HG03095 (cell line): ENCODE measurements around the gene CAPN11.

Experiments used
- ATAC-seq: cut with Tn5 transposase; IDR thresholded peaks from one replicate; pipeline ENCODE4 v1.9.1; 2021; ENCODE audit warnings: moderate library complexity; ENCODE audit not compliant: unreplicated experiment

Gene CAPN11

DNA sequence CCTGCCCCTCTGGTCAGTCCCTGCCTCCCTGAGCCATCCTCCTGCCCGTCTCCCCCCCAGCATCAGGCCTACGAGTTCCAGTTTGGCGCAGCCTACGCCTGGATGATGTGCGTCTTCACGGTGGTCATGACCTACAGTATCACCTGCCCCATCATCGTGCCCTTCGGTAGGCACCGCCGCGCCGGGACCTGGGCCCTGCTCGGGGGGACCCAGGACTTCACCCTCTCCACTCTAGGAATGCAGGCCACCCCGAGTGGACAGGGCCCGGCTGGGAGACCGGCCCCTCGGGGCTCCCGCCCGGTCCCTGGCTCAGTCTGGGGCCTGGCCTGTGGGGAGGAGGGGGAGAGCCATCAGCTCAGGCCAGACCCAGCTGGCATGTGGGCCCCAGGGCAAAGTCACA, 6.1 kb upstream of the CAPN11 start:
- no peak for ATAC-seq

DNA sequence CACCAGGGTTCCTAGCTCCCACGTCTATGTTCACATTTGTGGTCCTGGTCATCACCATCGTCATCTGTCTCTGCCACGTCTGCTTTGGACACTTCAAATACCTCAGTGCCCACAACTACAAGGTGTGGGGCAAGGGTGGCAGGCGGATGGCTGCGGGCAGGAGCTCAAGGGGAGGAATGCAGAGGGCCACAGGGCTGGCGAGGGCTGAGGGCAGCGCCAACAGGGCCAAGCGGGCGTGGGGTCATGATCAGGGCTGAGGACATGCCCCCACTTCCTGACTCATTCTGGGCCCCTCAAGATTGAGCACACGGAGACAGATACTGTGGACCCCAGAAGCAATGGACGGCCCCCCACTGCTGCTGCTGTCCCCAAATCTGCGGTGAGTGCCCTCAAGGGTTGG, 4.6 kb upstream of the CAPN11 start:
- ATAC-seq, result no peak

DNA sequence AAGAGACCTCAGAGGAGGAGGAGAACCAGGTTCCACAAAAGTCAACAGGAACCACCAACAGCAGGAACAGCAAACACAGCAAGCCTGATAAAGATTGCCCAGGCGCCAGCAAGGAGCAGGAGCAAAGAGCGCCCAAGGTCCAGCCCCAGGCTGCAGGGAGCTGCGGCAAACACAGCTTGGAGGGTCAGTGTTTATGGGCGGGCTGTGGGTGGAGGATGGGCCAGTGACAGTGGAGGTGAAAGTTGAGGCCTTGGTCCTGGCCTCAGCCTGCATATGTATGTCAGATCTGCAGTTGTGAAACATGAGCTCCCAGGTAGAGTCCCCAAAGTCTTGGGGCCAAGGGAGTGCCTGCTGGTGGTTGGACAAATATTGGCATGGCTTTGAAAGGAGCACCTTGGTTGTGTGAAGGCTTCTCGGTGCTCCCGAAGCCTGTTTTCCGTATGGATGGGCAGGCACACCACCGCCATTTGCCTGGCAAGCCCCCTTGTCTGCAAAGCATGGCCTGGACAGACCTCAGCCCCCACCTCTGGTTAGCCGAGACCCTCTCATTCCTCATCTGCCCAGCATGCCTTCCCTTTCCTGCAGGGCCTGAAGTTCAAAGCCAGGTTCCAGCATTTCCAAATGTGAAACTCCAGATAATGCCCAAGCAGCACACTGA, 2.0 kb upstream of the CAPN11 start:
- no peak for ATAC-seq

DNA sequence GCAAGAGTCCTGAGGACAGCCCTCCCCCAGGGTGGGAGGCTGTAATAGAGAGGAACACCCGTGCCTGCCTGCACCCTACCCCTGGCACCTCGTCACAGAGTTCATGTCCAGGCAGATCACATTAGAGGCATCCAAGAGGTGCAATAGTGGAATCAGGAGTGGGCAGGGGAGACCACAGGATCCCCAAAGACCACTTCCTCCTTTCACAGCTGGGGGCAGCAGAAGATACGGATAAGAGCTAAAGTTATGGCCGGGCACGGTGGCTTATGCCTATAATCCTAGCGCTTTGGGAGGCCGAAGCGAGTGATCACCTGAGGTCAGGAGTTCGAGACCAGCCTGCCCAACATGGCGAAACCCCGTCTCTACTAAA, 1.5 kb upstream of the CAPN11 start:
- ATAC-seq, result no peak

DNA sequence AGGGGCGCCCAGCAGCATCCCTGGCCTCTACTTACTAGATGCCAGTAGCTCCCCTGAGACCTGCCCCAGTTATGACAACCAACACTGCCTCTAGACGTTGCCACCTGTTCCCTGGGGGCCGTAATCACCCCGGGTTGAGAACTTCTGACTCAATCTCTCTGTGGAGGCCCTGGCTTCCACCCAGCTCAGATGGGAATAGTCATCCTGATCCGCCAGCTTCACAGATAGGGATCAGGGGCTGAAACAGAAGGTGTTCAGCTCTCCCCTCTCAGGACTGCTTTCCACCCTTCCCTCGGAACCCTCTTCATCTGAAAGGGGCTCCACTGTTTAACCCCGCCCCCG, 3.3 kb downstream of the CAPN11 start:
- no peak for ATAC-seq

DNA sequence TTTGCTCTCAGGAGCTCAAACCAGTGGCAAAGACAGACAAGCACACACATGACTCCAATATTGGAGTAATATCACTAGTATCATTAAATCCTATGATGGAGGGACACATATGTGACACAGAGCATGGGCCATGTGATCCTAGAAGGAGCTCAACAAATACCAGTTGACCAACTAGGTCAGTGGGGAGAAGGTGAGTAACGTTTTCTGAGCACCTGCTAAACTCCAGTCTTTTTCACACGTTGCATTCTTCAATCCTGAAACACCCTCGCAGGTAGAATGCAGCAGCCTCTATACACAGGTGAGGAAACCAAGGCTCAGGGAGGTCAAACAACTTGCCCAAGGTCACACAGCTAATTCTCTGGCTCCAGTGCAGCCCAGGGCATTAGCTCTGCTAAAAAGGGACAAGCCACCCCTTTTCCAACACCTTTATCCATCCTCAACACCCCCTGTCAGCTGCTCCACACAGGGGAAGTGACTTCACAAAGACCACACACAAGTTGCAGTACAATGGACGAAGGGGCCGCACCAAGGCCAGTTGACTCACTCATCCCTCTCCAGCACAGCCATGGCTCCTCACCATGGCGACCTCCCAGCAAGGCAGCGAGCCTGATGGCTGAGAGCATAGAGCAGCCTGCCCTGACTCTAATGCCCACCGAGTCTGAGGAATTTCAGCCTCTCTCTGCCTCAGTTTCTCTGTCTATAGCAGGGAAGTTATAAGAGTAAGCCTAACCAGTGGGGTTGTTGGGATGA, 4.4 kb downstream of the CAPN11 start:
- ATAC-seq, result no peak

DNA sequence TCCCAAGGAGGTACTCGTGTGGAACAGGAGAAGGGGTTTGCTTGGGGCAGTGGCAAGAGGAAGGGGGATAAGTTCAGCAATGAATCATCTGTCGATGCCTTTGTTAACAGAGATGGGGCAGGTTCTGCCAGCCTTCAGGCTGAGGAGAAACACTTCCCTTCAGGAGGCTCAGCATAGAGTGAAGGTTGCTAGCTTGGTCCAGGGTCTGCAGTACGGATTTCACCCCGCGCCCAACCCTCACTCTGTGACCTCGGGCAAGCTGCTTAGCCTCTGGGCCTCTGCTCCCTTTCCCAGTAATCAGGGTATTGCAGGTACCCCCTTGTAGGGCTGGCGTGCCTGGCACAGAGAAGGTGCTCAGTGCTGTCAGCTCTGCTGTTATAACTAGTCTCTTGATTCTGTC, 7.5 kb downstream of the CAPN11 start:
- ATAC-seq, result no peak

DNA sequence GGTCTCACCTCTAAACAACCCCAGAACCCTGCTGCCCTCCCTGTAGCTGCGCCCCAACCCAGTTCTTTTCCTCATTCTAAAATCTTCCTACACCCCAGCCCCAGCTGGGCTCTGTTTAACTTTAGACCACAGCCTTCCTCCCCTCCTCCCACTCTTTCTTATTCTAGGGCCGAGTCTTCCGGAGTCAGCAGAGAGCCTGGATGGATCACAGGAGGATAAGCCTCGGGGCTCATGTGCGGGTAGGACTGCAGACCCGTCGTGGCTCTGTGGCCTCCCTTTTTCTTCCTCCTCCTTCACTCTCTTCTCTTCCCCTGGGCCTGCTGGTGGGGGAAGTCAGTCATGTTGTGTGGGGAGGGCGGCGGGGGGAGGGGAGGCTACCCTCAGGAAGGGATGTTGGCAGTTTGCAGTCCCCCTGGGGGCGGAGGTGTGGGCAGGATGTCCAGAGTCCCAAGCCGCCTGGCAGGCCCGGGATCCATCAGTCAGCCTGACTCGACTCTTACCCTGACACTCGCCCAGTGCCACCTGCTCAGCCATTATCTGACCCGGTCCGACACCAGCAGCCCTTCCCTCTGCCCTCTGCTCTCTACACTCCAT, 8.1 kb downstream of the CAPN11 start:
- ATAC-seq, result no peak

DNA sequence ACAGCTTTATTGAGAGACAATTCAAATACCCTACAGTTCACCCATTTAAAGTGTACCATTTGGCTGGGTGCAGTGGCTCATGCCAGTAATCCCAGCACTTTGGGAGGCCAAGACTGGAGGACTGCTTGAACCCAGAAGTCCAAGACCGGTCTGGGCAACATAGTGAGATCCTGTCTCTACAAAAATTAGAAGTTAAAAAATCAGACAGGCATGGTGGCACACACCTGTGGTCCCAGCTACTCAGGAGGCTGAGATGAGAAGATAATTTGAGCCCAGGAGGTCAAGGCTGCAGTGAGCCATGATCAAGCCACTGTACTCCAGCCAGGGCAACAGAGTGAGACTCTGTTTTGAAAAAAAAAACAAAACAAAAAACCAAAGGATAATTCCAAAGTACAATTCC, 8.9 kb downstream of the CAPN11 start:
- ATAC-seq, result no peak

DNA sequence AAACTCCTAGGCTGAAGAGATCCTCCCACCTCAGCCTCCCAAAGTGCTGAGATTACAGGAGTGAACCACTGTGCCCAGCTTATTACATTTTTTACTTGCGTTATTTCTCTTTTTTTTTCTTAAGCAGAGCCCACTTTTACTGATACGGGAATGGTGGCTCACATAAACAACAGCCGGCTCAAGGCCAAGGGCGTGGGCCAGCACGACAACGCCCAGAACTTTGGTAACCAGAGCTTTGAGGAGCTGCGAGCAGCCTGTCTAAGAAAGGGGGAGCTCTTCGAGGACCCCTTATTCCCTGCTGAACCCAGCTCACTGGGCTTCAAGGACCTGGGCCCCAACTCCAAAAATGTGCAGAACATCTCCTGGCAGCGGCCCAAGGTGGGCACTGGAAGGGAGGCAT, 10.5 kb downstream of the CAPN11 start:
- ATAC-seq, result no peak

DNA sequence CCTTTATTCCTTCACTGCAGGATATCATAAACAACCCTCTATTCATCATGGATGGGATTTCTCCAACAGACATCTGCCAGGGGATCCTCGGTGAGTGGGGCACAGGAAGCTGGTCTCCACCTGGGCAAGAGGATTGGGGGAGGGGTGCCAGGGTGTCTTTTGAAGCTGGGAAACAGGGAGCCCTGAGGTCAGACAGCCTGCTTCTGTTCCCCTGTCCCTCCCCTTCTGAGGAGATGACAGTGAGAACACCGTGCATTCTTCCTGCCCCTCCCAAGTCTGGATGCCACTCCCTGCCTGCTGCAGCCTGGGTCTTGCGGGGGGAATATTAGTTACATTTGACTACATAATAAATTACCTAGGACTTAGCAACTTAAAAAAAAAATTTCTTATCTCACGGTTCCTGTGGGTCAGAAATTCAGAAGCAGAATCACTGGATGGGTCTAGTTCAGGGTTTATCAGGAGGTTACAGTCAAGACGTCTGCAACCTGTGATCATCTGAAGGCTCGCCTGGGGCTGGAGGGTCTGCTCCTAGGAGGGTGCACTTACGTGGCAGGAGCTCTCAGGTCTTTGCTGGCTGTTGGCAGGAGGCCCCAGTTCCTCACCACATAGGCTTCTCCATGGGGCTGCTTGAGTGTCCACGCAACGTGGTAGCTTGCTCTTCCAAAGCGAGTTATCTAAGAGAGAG, 11.4 kb downstream of the CAPN11 start:
- no peak for ATAC-seq

DNA sequence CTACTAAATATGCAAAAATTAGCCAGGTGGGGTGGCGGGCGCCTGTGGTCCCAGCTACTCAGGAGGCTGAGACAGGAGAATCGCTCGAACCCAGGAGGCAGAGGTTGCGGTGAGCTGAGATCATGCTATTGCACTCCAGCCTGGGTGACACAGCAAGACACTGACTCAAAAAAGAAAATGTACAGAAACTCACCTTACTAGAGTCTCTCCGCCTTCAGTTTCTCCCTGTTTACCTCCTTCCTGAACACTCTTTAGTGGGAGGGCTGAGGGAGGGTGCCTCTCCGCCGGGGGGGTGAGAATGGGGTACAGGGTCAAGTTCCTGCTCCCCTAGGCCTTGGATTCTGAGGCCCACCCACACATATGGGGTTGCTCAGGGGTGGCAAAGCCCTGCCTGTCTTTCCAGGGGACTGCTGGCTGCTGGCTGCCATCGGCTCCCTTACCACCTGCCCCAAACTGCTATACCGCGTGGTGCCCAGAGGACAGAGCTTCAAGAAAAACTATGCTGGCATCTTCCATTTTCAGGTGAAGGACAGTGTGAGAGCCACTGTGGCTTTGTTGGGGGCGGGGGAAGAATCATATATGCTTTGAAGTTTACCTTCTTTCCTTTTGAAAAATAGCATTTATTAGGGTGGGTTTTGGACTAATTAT, 13.4 kb downstream of the CAPN11 start:
- ATAC-seq, result no peak

DNA sequence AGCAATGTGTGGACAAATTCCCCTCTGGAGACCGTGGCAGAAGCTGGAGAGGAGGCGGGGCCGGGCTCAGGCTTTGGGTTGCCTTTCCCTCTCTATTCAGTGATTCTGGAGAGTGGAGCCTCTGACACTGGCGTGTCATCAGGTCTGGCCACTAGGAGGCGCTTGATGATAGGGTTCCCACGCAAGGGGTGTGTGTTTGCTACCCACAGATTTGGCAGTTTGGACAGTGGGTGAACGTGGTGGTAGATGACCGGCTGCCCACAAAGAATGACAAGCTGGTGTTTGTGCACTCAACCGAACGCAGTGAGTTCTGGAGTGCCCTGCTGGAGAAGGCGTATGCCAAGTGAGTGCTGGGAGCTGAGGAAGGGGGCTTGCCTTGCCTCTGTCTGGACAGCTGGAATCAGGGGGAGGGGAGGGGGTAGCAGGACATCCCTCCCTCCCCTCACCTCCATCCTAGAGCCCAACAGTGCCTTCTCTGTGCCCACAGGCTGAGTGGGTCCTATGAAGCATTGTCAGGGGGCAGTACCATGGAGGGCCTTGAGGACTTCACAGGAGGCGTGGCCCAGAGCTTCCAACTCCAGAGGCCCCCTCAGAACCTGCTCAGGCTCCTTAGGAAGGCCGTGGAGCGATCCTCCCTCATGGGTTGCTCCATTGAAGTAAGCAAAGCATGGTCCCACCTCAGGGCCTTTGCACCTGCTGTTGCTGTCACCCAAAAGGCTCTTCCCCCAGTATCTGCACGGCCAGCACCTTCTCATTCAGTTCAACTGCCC, 14.3 kb downstream of the CAPN11 start:
- peak; percentile 48 for ATAC-seq

DNA sequence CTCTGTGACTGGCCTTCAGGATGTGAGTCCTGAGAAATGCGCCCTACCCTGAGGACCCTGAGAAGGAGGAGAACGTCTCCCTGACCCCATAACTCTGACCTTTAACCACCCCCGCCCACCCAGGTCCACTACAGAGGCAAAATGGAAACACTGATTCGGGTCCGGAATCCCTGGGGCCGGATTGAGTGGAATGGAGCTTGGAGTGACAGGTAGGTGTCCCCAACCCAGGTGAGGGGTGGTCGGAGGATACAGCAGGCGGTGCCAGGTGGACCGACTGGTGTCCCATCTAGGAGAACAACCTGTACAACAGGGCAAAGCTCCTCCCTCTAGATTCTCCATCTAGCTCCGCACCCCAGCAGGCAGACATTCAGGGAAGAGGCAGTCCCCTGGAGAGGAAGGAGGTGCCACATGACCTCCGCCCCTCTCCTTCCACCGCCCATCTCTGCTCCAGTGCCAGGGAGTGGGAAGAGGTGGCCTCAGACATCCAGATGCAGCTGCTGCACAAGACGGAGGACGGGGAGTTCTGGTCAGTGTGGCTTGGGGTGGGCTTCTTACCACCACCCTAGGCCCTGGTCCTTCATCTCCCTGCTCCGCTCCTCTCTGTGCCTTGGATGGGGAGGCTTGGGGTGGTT, 17.6 kb downstream of the CAPN11 start:
- ATAC-seq, result no peak

DNA sequence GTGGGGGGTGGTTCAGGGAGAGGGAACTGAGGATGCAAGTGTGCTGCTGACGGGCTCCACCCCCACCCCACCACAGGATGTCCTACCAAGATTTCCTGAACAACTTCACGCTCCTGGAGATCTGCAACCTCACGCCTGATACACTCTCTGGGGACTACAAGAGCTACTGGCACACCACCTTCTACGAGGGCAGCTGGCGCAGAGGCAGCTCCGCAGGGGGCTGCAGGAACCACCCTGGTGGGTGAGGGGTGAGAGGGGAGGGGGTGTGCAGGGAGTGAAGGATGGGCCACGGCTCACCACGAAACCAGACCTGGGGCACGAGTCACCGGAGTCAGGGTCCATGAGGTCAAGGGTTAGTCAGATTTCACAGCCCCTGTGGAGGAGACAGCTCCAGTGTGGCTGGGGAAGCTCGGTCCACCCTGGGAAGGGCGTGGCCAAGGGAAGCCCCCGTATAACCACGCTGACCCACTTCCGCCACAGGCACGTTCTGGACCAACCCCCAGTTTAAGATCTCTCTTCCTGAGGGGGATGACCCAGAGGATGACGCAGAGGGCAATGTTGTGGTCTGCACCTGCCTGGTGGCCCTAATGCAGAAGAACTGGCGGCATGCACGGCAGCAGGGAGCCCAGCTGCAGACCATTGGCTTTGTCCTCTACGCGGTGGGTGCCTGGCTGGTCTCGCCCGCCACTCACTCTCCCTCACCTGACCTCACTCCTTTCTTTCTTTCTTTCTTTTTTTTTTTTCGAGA, 18.3 kb downstream of the CAPN11 start:
- ATAC-seq, result peak; percentile 54

DNA sequence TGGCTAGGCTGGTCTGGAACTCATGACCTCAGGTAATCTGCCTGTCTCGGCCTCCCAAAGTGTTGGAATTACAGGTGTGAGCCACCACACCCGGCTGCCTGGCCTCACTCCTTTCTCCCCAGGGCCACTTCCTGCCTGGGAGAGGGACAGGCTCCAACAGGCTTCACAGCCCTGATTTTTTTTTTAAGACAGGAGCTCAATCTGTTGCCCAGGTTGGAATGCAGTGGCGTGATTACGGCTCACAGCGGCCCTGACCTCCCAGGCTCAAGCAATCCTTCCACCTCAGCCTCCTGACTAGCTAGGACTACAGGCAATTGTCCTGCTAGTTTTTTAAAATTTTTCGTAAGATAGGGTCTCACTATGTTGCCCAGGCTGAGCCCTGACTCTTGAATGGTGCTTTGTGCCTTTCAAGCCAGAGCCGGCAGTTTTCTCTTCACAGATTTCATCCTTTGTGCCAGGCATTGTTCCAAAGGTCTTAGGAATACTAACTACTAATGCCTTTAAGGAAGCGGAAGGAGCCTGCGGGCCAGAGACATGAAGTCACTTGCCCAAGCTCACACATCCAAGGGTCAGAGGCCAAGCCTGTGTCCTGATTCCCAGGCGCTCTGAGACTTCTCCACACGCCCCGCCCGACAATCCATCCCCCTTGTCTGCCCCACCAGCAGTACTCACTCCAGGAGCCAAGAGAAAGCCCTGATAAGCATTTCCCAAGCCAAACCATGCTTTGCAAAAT, 19.2 kb downstream of the CAPN11 start:
- ATAC-seq, result no peak

DNA sequence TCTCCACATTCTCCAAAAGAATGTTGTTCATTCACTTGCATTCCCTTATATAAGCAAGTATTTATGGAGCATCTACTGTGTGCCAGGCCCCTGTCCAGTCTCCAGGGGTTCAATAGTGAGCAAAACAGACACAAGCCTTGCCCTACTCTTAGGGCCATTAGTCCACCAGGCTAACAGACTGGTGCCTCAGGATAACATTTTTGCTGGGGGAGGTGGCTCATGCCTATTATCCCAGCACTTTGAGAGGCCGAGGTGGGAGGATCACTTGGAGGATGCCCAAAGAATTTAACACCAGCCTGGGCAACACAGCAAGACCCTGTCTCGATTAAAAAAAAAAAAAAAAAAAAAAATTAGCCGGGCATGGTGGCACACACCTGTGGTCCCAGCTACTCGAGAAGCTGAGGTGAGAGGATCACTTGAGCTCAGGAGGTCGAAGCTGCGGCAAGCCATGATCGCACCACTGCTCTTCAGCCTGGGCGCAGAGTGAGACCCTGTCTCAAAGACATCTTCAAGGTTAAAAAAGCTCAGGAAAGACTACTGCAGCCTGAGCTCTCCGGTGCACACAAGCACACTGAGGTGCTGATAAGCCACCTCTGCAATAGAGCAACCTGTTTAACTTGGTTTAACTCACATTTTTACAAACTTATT, 19.9 kb downstream of the CAPN11 start:
- ATAC-seq, result no peak

DNA sequence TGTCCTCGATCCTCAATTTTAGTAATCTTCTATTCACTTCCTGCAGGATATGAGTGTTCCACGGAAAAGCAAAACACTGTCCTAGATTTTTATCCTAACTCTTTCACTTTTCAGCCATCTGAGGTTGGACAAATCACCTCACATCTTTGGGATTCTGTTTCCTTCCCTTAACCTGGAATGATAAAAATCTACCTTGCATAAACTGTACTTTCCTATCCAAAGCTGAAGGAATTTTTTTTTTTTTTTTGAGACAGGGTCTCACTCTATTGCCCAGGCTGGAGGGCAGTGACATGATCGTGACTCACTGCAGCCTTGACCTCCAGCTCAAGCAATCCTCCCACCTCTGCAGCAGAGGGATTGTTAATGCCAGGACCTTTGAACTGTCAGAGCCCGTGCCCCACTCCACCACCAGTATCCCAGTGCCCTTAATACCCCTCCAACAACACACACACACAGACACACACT, 20.5 kb downstream of the CAPN11 start:
- no peak for ATAC-seq
